GM23338 (cell line): ENCODE data around the gene TRIM67. TPM values are rescaled to one million over a fixed set of nuclear protein-coding genes. Genes with fewer than 3 reads are reported as not detected.
A peak's percentile ranks its signal among the peaks of the same experiment; 100 is the strongest.

Experiments
- ATAC-seq: fragments of 200-7000 bp; cut with Tn5 transposase; 3 replicates; pipeline ENCODE4 v1.9.1; 2020
- DNase-seq: peaks from one replicate; pipeline ENCODE4 v3.0.0-alpha.2; 2015; ENCODE audit warnings: low spot score
- H2AFZ ChIP-seq: fragments of 200-600 bp; sonication (generic); 2 replicates; pipeline ENCODE4 v1.8.0; 2016; ENCODE audit warnings: antibody characterized with exemption, mild to moderate bottlenecking, moderate library complexity
- H3F3A ChIP-seq: fragments of 200-600 bp; sonication (generic); replicated peaks from 2 replicates; pipeline ENCODE4 v1.8.0; 2017; ENCODE audit warnings: antibody characterized with exemption, mixed run types, low read depth
- H3K27ac ChIP-seq: fragments of 200-600 bp; sonication (generic); 2 replicates; pipeline ENCODE4 v1.6.1; 2016; ENCODE audit warnings: low read depth
- H3K27me3 ChIP-seq: fragments of 200-600 bp; sonication (generic); 2 replicates; pipeline ENCODE4 v1.8.0; 2016; ENCODE audit warnings: mild to moderate bottlenecking, mixed run types, moderate library complexity; ENCODE audit not compliant: insufficient read depth
- H3K36me3 ChIP-seq: fragments of 200-600 bp; sonication (generic); 2 replicates; pipeline ENCODE4 v1.8.0; 2016; ENCODE audit warnings: mild to moderate bottlenecking; ENCODE audit not compliant: insufficient read depth
- H3K4me1 ChIP-seq: fragments of 200-600 bp; sonication (generic); 2 replicates; pipeline ENCODE4 v1.8.0; 2016; ENCODE audit warnings: mild to moderate bottlenecking, moderate library complexity; ENCODE audit not compliant: insufficient read depth
- H3K4me2 ChIP-seq: fragments of 200-600 bp; sonication (generic); 2 replicates; pipeline ENCODE4 v1.7.1; 2017; ENCODE audit warnings: mixed run types
- H3K4me3 ChIP-seq: fragments of 200-600 bp; sonication (generic); 2 replicates; pipeline ENCODE4 v1.6.1; 2016; ENCODE audit warnings: mixed run types
- H3K79me2 ChIP-seq: fragments of 200-600 bp; sonication (generic); replicated peaks from 2 replicates; pipeline ENCODE4 v1.8.0; 2017; ENCODE audit warnings: mild to moderate bottlenecking; ENCODE audit not compliant: insufficient read depth
- H3K9me2 ChIP-seq: fragments of 200-600 bp; sonication (generic); 2 replicates; pipeline ENCODE4 v1.8.0; 2017; ENCODE audit not compliant: insufficient read depth
- H4K20me1 ChIP-seq: fragments of 200-600 bp; sonication (generic); replicated peaks from 2 replicates; pipeline ENCODE4 v1.8.0; 2017; ENCODE audit warnings: mild to moderate bottlenecking; ENCODE audit not compliant: insufficient read depth
- H3K27ac Mint-ChIP-seq: 2 replicates; pipeline ENCODE4 v1.8.0; 2020; ENCODE audit warnings: inconsistent platforms, mild to moderate bottlenecking, moderate library complexity, mixed read lengths
- H3K27me3 Mint-ChIP-seq: 3 replicates; pipeline ENCODE4 v1.8.0; 2022; ENCODE audit warnings: low read depth, mild to moderate bottlenecking, moderate library complexity, mixed read lengths, inconsistent platforms; ENCODE audit not compliant: insufficient read depth, poor library complexity
- H3K36me3 Mint-ChIP-seq: 3 replicates; pipeline ENCODE4 v1.8.0; 2021; ENCODE audit warnings: low read depth, mild to moderate bottlenecking, inconsistent platforms, moderate library complexity, mixed read lengths
- H3K4me1 Mint-ChIP-seq: 3 replicates; pipeline ENCODE4 v1.8.0; 2020; ENCODE audit warnings: mild to moderate bottlenecking, inconsistent platforms, mixed read lengths
- H3K4me3 Mint-ChIP-seq: 3 replicates; pipeline ENCODE4 v1.8.0; 2021; ENCODE audit warnings: moderate library complexity, mild to moderate bottlenecking, inconsistent platforms, mixed read lengths
- H3K9me3 Mint-ChIP-seq: 3 replicates; pipeline ENCODE4 v1.8.0; 2020; ENCODE audit warnings: moderate library complexity, mild to moderate bottlenecking, inconsistent platforms, mixed read lengths
- CREB1 ChIP-seq: fragments of 250-450 bp; sonication (Bioruptor Pico); IDR thresholded peaks from 2 replicates; pipeline ENCODE4 v1.5.0; 2020; ENCODE audit warnings: low read depth, mild to moderate bottlenecking, moderate library complexity
- ETS1 ChIP-seq: IDR thresholded peaks from 2 replicates; pipeline ENCODE4 v1.6.1; 2016; ENCODE audit warnings: antibody characterized with exemption
- STAT1 ChIP-seq: IDR thresholded peaks from one replicate; pipeline ENCODE4 v1.6.1; 2016; ENCODE audit warnings: antibody characterized with exemption; ENCODE audit not compliant: unreplicated experiment
- ZNF114 ChIP-seq: fragments of 250-450 bp; sonication (Bioruptor Pico); IDR thresholded peaks from 2 replicates; pipeline ENCODE4 v1.5.0; 2020; ENCODE audit warnings: mild to moderate bottlenecking, moderate library complexity
- ZNF462 ChIP-seq: fragments of 250-450 bp; sonication (Bioruptor Pico); IDR thresholded peaks from 2 replicates; pipeline ENCODE4 v1.5.0; 2020; ENCODE audit warnings: mild to moderate bottlenecking, moderate library complexity
- polyA plus RNA-seq: library from polyadenylated mRNA; unstranded; fragments of >200 nt; fragmentation: Nextera tagmentation; extraction: Ambion mirVana; gene quantifications from 2 replicates; pipeline ENCODE4 v1.2.1, GENCODE V29; 2016
- total RNA-seq: library from RNA; depleted of rRNA; stranded (reverse); fragments of >200 nt; shearing (Covaris generic); gene quantifications from 2 replicates; pipeline ENCODE4 v1.2.3, GENCODE V29; 2014

TRIM67 gene
- total and polyA plus RNA-seq, 2 experiments from 2014 or later, result 0.03 TPM; not detected in 1

- H3K27me3 ChIP-seq, result no peaks in the 10 kb centered on the region
- no peaks in the 10 kb centered on the region for H3F3A ChIP-seq
- no peak overlapping the region for H2AFZ ChIP-seq
- TF ChIP-seq ZNF114 (no peak), ZNF462 (CRISPR knock-in tag) (no peak)
- peaks cover 8% of the 10 kb centered on the region; the same call in 1 of the 2 replicates for H3K4me1 ChIP-seq
- H3K9me2 ChIP-seq, result no peaks in the 10 kb centered on the region
- no peak overlapping the region for H3K4me2 ChIP-seq
- Mint-ChIP-seq H3K27me3 (no peaks in the 10 kb centered on the region), H3K36me3 (peaks cover 10% of the 10 kb centered on the region; the same call in 2 of the 3 replicates), H3K27ac (no peak overlapping the region), H3K4me1 (peaks cover 16% of the 10 kb centered on the region), H3K9me3 (no peaks in the 10 kb centered on the region), H3K4me3 (no peak overlapping the region)
- ATAC-seq (no peak), DNase-seq (no peak)
- no peak overlapping the region for H3K27ac ChIP-seq
- no peak overlapping the region for H3K4me3 ChIP-seq
- no peaks in the 10 kb centered on the region for H3K36me3 ChIP-seq
- peaks cover 4% of the 10 kb centered on the region; the same call in 1 of the 2 replicates for H4K20me1 ChIP-seq
- peaks cover 19% of the 10 kb centered on the region for H3K79me2 ChIP-seq
Observed at GRCh38 chr1:231238298-231238697, 76.4 kb downstream of the TRIM67 start.

GRCh38 chr1:231240531-231240882 is 78.6 kb downstream of the TRIM67 start:
- H3K4me3 ChIP-seq, result peak overlapping the region; percentile 95
- H3K4me1 Mint-ChIP-seq, result peaks cover 16% of the 10 kb centered on the region
- peak overlapping the region; percentile 97 for H3K4me3 Mint-ChIP-seq
- H3K27me3 ChIP-seq, result no peaks in the 10 kb centered on the region
- no peaks in the 10 kb centered on the region for H3K9me2 ChIP-seq
- peak overlapping the region; percentile 77 for H3K27ac Mint-ChIP-seq
- H3K27ac ChIP-seq, result peak overlapping the region; percentile 75; the same call in 1 of the 2 replicates
- H3K27me3 Mint-ChIP-seq, result no peaks in the 10 kb centered on the region
- ATAC-seq (peak; percentile 19), DNase-seq (no peak)
- H3K4me1 ChIP-seq, result peaks cover 8% of the 10 kb centered on the region; the same call in 1 of the 2 replicates
- H3K9me3 Mint-ChIP-seq, result no peaks in the 10 kb centered on the region
- H3K4me2 ChIP-seq, result peak overlapping the region; percentile 93
- H3K79me2 ChIP-seq, result peaks cover 40% of the 10 kb centered on the region
- peaks cover 10% of the 10 kb centered on the region; the same call in 2 of the 3 replicates for H3K36me3 Mint-ChIP-seq
- no peaks in the 10 kb centered on the region for H3F3A ChIP-seq
- no peaks in the 10 kb centered on the region for H3K36me3 ChIP-seq
- peak overlapping the region; percentile 96 for H2AFZ ChIP-seq
- peaks cover 4% of the 10 kb centered on the region; the same call in 1 of the 2 replicates for H4K20me1 ChIP-seq
- TF ChIP-seq CREB1 (CRISPR knock-in tag), result no peak
- TF ChIP-seq STAT1, result no peak
- TF ChIP-seq ETS1, result no peak
- TF ChIP-seq ZNF462 (CRISPR knock-in tag), result no peak
